ENCODE data around the gene GABBR1.

Gene GABBR1

GRCh38 chr6:29519291-29520010 is 113.5 kb downstream of the GABBR1 start:
- no peak for DNase-seq (ENCODE audit: low read depth)
- no peak for TF ChIP-seq CTCF (IDR thresholded peaks at IDR 0.05; ENCODE audit: insufficient read depth, low read depth, low read length, missing control alignments)
- H3K4me3 ChIP-seq (ENCODE audit: low read depth, low read length): no peak overlapping the region

- no peak for TF ChIP-seq CTCF (IDR thresholded peaks at IDR 0.05; ENCODE audit: insufficient read depth, low read depth, low read length, missing control alignments)
- H3K4me3 ChIP-seq (ENCODE audit: low read depth, low read length): no peak overlapping the region
- DNase-seq (ENCODE audit: low read depth): no peak
Measured at GRCh38 chr6:29517728-29518440, 115.1 kb downstream of the GABBR1 start.

DNA sequence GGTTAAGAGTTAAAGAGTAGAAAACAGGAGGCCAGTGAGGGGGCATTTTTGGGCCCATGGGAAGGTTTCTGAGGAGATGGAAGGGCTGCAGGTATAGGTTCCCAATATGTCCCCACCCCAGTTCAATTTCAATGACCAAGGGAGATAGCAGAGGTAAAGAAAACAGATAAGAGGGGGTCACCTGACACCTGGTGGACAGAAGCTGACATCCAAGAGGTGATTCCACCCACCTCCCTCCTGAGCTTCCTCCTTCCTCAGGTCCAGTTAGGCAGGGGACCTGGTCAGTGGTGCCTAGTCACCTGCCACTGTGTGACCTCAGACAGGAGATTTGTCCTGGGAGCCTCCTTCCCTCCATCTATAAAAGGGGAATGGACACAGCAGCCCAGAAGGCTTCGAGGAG is 115.7 kb downstream of the GABBR1 start:
- TF ChIP-seq CTCF (IDR thresholded peaks at IDR 0.05; ENCODE audit: insufficient read depth, low read depth, low read length, missing control alignments): no peak
- H3K4me3 ChIP-seq (ENCODE audit: low read depth, low read length): no peak overlapping the region
- no peak for DNase-seq (ENCODE audit: low read depth)

DNA sequence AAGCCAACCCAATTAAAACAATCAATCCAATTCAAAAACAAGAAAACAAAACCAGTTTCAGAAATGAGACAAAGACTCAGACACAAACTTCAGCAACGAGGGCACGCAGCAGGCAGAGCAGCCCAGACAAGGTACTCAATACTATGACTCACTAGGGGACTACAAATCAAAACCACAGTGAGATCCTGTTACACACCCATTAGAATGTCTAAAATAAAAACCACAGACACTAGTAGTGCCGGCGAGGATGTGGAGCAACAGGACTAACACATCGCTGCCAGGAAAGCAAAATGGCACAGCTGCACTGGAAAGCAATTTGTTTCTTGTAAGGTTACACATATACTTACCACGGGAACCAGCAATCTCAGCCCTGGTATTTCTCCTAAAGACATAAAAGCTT is 116.9 kb downstream of the GABBR1 start:
- no peak for TF ChIP-seq CTCF (IDR thresholded peaks at IDR 0.05; ENCODE audit: insufficient read depth, low read depth, low read length, missing control alignments)
- no peak overlapping the region for H3K4me3 ChIP-seq (ENCODE audit: low read depth, low read length)
- peak; percentile 27 for DNase-seq (ENCODE audit: low read depth)

- no peak overlapping the region for H3K4me3 ChIP-seq (ENCODE audit: low read depth, low read length)
- DNase-seq (ENCODE audit: low read depth): no peak
- TF ChIP-seq CTCF (IDR thresholded peaks at IDR 0.05; ENCODE audit: insufficient read depth, low read depth, low read length, missing control alignments): no peak
Measured at GRCh38 chr6:29510746-29511300, 122.2 kb downstream of the GABBR1 start.

DNA sequence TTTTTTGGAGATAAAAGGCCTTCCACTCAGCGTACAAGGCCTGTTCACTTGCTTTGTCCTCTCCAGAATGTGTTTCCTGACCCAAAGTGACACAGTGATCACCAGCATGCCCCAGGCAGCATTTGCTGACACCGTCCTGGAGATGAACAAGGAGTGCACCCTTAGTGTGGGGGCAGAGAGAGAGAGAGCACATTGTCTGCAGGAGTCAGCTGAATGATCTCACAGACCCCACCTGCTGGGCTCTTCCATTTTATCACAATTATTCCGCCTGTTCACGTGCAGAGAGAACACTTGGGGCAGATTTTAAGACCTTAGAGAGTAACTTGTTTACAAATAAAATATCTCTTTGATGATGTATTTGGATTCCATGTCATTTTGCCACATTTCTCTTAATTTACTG is 122.8 kb downstream of the GABBR1 start:
- no peak for DNase-seq (ENCODE audit: low read depth)
- H3K4me3 ChIP-seq (ENCODE audit: low read depth, low read length): no peak overlapping the region
- no peak for TF ChIP-seq CTCF (IDR thresholded peaks at IDR 0.05; ENCODE audit: insufficient read depth, low read depth, low read length, missing control alignments)

All from GM12865 (cell line).